ENCODE results near the gene CDC123. TPM values are rescaled to one million over a fixed set of nuclear protein-coding genes. Genes with fewer than 3 reads are reported as not detected.

CDC123 gene
- total RNA-seq, 4 donors from 2014 or later = 47.8 to 80.8 (median 53.6) TPM

GRCh38 chr10:12205082-12205481 is 9.1 kb downstream of the CDC123 start:
- Histone ChIP-seq H3K27me3 (no peaks in the 10 kb centered on the region), H3K36me3 (peaks cover 0 to 14% (median 5%) of the 10 kb centered on the region in 4 donors), H3K27ac (no peak overlapping the region), H3K9me3 (no peaks in the 10 kb centered on the region), H3K4me1 (no peaks in the 10 kb centered on the region), H3K4me3 (no peak overlapping the region)
- intact Hi-C loops (cut with DNase I; ENCODE audit: low total_unique reads) = no loop called here
- in situ Hi-C loops (cut with MboI; ENCODE audit: low pct_ligation_motif_present in 1 of 4, low pct_unique_long_range_greater_than_20kb in 1 of 4, low sequenced_read_pairs in 3 of 4) = no loop called here
- WGBS, 2 donors (ENCODE audit: low coverage in 1 of 2) = 86 to 100% methylated on average over 3 of the region's 3 CpGs
- no peak for TF ChIP-seq CTCF (IDR thresholded peaks at IDR 0.05)
- TF ChIP-seq POLR2A (IDR thresholded peaks at IDR 0.05) = no peak
- TF ChIP-seq EP300 (IDR thresholded peaks at IDR 0.05; ENCODE audit: low read depth) = no peak
- TF ChIP-seq POLR2AphosphoS5 (IDR thresholded peaks at IDR 0.05) = no peak
- no peak for DNase-seq

- peaks cover 0 to 24% (median 7%) of the 10 kb centered on the region in 4 donors for H3K36me3 ChIP-seq
- 82 to 83% methylated on average over 3 of the region's 3 CpGs for WGBS, 2 donors (ENCODE audit: low coverage in 1 of 2)
- H3K27ac ChIP-seq = no peak overlapping the region
- in situ Hi-C loops (cut with MboI; ENCODE audit: low pct_ligation_motif_present in 1 of 4, low pct_unique_long_range_greater_than_20kb in 1 of 4, low sequenced_read_pairs in 3 of 4) = no loop called here
- H3K27me3 ChIP-seq = no peaks in the 10 kb centered on the region
- no peak overlapping the region for H3K4me3 ChIP-seq
- H3K4me1 ChIP-seq = no peaks in the 10 kb centered on the region
- intact Hi-C loops (cut with DNase I; ENCODE audit: low total_unique reads) = no loop called here
- no peak for DNase-seq
- TF ChIP-seq POLR2AphosphoS5 (IDR thresholded peaks at IDR 0.05) (no peak), POLR2A (IDR thresholded peaks at IDR 0.05) (no peak), EP300 (IDR thresholded peaks at IDR 0.05; ENCODE audit: low read depth) (no peak), CTCF (IDR thresholded peaks at IDR 0.05) (no peak)
- H3K9me3 ChIP-seq = no peaks in the 10 kb centered on the region
These were observed 11.1 kb downstream of the CDC123 start for GRCh38 chr10:12207114-12207513.

- H3K36me3 ChIP-seq = peaks cover 0 to 18% (median 2%) of the 10 kb centered on the region in 4 donors
- no peak for DNase-seq
- H3K27ac ChIP-seq = no peak overlapping the region
- no peak overlapping the region for H3K4me3 ChIP-seq
- in situ Hi-C loops (cut with MboI; ENCODE audit: low pct_ligation_motif_present in 1 of 4, low pct_unique_long_range_greater_than_20kb in 1 of 4, low sequenced_read_pairs in 3 of 4) (no loop called here), intact Hi-C loops (cut with DNase I; ENCODE audit: low total_unique reads) (no loop called here)
- TF ChIP-seq EP300 (IDR thresholded peaks at IDR 0.05; ENCODE audit: low read depth) = no peak
- TF ChIP-seq CTCF (IDR thresholded peaks at IDR 0.05) = no peak
- TF ChIP-seq POLR2A (IDR thresholded peaks at IDR 0.05) = no peak
- TF ChIP-seq POLR2AphosphoS5 (IDR thresholded peaks at IDR 0.05) = no peak
- no peaks in the 10 kb centered on the region for H3K9me3 ChIP-seq
- 95 to 100% methylated on average over 4 to 5 of the region's 5 CpGs for WGBS, 2 donors (ENCODE audit: low coverage in 1 of 2)
- H3K4me1 ChIP-seq = peaks cover 0 to 3% (median 0%) of the 10 kb centered on the region in 4 donors
- H3K27me3 ChIP-seq = no peaks in the 10 kb centered on the region
These were observed 12.5 kb downstream of the CDC123 start for GRCh38 chr10:12208460-12208859.

GRCh38 chr10:12212454-12212853 is 16.5 kb downstream of the CDC123 start:
- H3K4me3 ChIP-seq = no peak overlapping the region
- H3K27ac ChIP-seq = no peak overlapping the region
- intact Hi-C loops (cut with DNase I; ENCODE audit: low total_unique reads) = no loop called here
- H3K27me3 ChIP-seq = no peaks in the 10 kb centered on the region
- 66% methylated on average over 3 of the region's 3 CpGs; no CpG with 5 or more reads in 1 of the 2 donors for WGBS, 2 donors (ENCODE audit: low coverage in 1 of 2)
- no peaks in the 10 kb centered on the region for H3K9me3 ChIP-seq
- DNase-seq = no peak
- H3K36me3 ChIP-seq = peaks cover 0 to 16% (median 2%) of the 10 kb centered on the region in 4 donors
- H3K4me1 ChIP-seq = peaks cover 7 to 32% (median 19%) of the 10 kb centered on the region in 4 donors
- TF ChIP-seq EP300 (IDR thresholded peaks at IDR 0.05; ENCODE audit: low read depth) (no peak), POLR2AphosphoS5 (IDR thresholded peaks at IDR 0.05) (no peak), CTCF (IDR thresholded peaks at IDR 0.05) (no peak), POLR2A (IDR thresholded peaks at IDR 0.05) (no peak)
- in situ Hi-C loops (cut with MboI; ENCODE audit: low pct_ligation_motif_present in 1 of 4, low pct_unique_long_range_greater_than_20kb in 1 of 4, low sequenced_read_pairs in 3 of 4) = no loop called here
